HuH-7.5 (cell line): ENCODE data around the gene PRKCE.
A peak's percentile ranks its signal among the peaks of the same experiment; 100 is the strongest.

Source experiments
- DNase-seq: peaks from one replicate; pipeline ENCODE4 v3.0.0; 2011; ENCODE audit warnings: low spot score

PRKCE gene

DNA sequence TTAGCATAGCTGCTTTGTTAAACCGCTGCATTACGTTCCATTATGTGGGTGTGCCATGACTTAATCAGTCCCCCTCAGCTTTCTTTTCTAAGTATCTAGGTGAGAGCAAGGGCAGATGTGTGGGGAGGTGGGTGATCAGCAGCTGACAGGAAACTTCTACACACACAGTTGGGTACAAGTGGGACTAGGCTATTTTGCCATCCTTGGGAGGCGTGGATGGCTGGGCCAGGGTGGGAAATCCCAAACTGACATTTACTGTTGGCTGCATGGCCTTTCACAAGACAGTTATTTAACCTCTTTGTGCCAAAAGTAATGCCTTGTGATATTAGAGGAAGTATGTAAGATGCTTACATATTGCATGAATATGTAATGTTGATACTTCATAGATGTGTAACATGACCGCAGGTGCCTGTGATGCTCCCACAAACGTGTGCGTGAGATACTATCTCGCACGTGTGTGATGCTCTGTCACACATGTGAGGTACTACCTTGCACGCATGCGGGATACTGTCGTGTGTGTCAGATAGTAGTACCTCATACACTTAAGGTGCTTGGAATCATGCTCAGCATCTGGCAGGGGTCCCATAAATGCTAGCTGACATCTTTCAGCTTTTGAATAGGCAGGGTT is 314.5 kb downstream of the PRKCE start:
- no peak for DNase-seq

DNA sequence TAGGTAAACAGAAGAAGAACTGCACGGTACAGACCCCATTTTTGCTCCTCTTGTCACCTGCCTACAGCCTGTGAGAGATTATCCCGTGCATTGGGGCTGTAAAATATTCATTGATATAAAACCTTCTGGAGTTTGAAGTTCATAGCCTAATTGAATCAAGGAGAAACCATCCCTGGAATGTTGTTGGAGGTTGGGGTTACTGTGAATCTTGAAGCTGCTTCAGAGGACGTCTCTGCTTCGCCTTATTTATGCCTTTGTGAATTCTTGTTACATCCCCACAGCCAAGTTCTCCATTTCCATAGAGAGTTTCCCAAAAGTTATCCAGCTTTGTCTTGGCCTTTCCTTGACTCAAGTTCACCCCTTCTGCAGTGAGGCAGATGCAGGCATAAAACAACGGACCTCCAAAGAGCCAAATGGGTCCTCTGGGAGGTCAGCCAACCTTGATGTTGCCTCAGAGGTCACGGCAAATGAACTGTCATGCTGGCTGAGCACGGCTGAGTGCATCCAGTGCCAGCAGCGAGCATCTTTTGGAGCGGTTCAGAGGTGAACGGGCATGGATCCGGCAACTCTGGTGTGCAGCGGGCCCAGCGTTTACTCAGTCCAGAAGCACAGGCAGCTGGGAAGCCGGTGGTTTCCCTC is 317.6 kb downstream of the PRKCE start:
- DNase-seq = no peak

DNA sequence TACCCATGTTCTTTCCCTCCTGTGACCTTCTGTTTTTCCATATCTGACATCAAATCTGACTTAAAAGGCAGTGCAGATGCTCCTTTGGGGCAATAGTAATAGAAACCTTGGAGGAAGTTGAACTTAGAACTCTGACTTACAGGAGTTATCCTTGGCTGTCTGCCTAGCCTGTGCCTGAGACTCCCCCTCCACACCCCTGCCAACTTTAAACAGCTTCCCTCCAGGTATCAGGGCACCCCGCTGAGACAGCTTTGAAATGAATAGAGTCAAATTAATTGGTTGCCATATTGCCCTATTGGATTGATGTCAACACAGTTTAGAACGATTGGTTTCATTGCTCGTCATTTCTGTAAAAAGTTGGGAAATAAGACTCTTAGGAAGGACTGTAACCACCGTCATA is 322.0 kb downstream of the PRKCE start:
- no peak for DNase-seq

DNA sequence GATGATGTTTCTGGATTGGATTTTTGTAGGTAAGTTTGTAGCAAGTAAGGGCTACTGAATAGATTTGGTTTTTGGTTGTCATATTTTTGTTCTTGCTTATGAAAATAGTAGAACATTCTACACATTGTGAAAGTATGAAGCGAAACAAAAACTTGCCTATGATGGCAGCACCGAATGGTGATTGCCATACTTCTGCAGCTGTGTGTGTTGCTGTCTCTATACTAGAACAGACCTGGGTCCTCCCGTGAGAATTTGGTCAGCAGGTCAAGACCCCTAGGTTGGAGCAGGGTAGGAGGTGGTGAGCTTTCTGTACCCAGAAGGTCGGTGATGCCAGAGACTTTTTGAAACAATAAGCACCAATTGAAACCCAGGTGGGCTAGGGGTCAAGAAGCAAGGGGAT is 322.6 kb downstream of the PRKCE start:
- no peak for DNase-seq

DNA sequence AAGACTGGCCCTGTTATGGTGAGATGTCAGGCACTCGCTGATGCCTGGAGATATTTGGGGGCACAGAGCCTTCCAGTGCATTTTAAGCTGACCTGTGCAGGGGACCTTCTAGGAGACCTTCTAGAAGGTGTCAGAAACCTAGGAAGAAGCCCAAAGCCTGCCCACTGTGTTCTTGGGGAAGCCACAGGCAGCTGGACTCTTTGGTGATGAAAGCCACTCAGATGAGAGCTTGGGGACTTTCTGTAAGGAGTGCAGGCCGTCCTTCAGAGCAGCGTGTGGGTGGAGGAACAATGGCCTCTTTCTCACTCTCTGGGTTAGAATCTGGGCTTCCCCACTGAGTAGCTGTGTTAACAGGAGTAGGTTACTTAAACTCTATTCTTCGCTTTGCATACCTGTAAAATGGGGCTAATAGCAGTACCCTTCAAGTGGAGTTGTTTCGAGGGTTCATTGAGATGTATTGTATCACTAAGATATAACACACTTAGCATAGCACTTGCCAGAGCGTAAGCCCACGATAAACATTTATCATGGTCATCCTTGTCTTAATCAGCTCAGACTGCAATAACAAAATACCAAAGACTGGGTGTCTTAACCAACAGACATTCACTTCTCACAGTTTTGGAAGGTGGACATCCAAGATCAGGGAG is 323.4 kb downstream of the PRKCE start:
- DNase-seq = no peak

DNA sequence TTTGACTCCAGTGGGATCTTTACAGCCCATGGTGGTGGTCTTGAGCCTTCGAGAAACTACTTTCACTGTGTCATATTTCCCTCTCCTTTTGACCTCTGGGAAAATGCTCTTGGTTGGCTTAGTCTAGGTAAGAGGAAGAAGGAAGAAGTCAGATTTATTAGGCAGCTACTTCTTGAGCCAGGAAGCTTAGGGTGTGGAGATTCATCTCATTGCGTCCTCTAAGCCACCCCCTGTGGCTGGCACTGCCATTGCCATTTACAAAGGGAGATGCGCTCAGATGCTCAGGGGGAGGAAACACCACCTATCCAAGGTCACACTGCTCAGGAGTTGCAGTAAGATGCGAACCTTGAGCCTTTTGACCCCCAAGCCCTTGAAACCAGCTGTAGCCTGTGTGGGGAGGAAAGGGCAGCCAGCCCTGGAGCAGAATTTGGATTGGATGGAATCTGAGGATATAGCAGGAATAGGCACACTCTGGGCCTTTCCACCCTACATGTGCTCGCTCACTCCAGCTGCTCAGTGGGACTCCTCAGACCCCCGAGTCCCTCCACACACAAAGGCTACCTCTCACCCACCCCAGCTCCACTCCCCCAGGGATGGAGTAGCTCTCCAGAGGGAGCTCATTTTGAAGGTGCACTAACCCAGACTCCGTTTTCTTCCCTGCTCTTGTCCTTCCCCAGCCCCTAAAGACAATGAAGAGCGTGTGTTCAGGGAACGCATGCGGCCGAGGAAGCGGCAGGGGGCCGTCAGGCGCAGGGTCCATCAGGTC is 324.5 kb downstream of the PRKCE start:
- DNase-seq = no peak

DNA sequence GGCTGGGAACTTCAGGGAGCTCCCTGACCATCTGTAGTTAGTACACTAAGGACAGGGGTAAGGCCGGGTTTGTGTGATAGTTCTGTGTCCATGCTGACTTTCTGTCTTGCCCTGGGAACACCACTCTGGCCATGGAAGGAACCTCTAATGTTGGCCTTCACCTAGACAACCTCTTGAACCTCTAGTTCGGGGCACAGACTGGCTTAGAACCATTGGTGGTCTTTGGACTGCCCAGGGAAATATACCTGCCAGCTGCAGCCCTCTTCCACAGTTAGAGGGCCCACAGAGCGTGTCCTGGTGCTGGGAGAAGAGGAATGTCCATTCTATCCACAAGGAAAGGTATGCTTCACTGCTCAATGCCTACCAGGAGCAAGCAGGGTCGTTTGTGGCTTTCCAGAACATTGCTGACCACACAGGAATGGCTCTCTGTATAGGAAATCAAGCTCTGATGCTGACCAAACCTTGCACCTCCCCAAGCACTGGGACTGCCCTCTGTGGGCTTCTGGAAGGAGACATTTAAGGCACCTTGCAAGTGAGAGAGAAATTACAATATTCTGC is 326.9 kb downstream of the PRKCE start:
- no peak for DNase-seq

DNA sequence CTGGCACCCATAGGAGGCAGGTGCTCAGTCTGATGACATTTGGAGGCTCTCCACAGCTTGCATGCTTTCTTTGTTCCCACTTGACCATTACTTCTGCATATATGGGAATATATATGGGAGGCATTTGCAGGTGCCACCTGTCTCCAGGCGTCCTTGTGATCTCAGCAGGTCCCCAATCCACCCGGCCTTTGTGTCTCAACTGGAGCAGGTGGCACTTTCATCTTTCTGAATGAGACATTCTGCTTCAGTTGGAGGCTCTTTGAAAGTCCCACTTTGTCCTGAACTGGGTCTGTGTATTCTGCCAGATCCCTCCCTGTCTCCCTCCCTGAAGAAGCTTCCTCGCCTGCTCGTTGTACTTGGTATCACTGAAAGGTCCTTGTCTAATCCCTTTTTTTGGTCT is 327.6 kb downstream of the PRKCE start:
- no peak for DNase-seq

DNA sequence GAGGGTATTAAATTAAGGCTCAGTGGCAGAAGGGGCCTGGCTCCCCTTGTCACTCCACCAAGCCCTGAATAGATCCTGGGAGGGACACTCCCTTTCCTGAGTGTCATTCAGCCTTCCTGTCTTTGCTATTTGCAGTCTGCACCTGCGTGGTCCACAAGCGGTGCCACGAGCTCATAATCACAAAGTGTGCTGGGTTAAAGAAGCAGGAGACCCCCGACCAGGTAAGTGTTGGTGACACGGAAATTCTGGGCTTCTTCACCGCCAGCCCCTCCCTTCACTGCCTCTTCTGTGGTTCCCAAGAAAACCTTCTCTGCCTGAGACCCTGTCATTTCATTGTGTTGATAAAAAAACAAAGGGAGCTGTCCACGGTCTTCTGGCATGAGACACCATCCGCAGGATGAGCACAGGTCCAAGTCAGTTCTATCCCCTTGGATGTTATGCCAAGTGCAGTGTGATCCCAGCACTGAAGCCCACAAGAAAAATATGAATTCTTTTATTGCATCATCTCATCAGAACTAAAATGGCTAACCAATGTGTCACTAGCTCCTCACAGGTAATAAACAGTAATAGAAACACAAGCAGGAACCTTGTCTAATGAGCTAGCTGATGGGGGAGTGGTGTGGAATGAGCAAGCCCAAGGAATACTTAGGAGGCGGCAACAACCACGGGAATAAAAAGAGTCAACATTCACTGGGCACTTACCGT is 328.8 kb downstream of the PRKCE start:
- DNase-seq = no peak

DNA sequence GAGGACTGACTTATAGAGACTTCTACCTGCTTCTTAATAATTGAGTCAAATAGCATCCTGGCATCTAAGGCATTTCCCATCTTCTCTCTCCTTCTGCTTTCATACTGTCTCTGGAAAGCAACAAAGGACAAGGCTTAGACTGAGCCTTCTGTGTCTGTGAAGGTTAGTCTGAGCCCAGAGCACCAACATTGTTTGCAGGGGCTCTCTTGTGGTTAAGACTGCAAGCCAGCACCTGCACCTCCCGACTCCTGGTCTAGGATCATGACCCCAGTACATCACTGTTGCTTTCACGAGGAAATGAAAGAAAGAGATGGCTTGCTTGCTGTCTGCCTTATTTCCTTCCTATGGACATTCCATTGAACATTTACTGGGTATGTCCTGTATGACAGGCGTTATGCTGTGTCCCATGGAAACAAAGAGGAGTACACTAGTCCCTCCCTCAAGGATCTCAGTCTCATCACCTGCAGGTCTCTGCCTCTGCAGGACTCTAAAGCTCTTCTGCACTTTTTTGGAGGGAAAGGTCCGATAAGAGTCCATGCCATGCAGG is 330.0 kb downstream of the PRKCE start:
- DNase-seq = no peak

DNA sequence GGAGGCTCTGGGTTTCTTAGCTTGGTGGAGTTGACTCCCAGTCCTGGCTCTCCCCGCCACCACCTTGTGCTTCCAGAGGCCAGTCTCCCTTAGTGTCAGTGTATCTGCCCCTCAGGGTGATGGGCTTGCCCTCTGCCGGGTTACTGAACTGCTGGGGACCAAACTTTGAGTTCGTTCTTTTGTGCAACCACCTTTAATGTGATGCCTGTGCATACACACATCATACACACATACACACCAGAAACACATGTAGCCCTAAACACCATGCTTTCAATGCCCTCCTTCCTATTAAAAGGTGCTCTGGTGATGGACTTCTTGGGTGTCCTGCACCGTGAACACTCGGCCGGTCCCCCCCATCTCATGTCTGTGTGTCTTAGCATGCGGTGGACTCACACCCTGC is 330.6 kb downstream of the PRKCE start:
- DNase-seq = no peak

DNA sequence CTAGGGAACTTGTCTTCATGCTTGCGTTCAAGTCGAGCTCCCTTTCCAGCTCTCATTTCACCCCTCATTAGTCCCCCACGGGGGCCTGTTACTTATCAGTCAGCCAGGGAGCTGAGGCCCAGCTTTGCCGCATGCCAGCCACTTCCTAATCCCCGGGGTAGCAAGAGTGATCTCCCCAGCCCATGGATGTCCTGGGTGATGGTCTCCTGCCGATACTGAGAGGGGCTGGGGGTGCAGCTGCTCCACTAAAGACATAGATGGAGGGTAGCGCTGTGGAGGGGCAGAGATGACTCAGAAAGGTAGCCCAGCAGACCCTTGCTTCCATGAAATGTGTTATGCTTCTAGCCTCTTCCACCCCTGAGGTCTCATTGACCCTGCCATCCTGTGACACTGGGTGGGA is 331.7 kb downstream of the PRKCE start:
- no peak for DNase-seq

DNA sequence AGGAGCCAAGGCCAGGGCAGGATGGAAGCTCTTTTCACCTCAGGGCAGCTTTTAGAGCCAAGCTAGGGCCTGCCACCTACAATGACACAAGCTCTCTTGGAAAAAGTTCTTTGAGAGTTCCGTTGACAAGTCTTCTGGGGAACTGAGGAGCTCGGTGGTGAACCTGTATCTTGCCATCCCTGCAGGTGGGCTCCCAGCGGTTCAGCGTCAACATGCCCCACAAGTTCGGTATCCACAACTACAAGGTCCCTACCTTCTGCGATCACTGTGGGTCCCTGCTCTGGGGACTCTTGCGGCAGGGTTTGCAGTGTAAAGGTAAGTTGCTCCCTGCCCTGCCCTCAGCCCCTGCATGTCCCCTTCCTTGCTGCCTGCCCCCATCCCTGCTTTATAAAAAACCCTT is 332.9 kb downstream of the PRKCE start:
- no peak for DNase-seq

DNA sequence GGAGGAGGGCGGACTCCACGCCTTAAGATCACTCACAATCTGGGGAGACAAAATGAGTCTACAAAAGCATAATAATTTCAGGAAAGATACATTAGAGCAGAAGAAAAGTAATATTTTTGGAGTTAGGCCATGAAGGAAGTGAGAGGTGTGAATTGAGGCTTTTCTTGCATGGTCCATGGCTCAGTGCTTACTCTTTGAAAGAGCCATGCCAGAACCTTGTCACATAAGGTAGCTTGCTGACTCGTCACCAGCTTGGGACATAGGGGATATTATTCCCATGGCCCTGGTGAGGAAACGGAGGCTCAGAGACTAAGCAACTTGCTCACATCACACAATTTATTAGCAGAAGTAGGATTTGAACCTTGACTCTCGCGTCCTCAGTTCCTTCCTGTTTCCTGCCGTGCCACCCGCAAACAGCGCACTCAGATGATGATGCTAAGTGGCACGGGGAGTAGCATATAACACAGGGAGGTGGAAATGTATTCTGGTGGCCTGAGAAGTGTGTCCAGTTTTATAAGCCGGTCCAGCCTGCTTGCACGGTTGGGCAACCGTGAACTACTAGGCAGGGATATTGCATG is 333.5 kb downstream of the PRKCE start:
- no peak for DNase-seq

DNA sequence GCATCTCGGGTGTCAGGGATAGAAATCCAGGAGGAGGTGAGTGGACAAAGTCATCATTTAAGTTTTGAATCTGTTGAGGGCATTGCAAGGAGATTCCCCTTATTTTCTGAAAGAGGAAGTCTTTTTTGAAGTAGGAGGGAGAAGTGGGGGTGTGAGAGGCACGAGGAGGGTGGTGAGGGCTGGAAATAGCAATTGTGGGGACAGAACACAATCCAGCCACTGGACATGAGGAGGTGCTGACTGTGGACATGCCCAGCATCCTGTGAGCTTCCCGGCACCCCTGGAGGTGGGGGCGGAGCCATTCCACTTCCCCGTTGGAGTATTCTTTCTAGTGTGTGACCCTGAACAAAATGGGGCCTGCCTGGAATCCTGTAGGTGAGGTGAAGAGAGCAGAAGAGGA is 335.0 kb downstream of the PRKCE start:
- no peak for DNase-seq

DNA sequence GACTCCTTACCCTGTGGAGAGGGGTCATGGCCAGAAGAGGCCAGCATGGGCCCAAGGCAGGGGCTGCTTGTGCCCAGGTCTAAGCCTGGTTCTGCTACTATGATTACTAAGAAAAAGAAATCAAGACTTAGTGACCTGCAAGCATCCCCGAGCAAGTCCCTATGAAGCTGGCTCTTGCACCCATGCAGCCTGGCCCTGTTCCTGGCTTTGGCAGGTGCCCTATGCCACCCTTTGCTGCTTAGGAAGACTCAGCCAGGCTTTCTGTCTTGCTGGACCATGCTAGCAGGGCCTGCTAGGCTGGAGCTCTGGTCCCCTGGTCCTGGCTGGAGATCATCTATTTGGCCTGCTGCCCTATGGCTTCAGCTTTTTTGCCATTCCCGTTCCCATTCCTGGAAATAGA is 336.4 kb downstream of the PRKCE start:
- DNase-seq = no peak

DNA sequence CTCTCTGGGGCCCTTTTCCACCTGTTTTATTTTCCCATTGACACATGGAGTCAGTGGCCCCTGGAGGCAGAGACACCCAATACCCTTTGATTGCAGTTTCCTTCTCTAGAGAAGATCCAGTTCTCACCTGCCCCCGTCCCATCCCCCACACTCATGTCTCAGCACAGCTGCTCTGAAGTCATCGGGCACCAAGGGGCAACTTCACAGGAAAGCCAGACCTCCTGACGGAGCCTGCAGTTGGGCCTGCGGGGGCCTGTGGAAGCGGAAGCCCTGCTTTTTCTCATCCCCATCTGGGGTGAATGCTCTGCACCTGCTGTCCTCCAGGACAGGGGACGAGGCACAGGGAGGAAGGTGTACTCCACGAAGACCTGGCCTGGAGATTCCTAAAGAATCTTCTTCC is 337.4 kb downstream of the PRKCE start:
- no peak for DNase-seq

DNA sequence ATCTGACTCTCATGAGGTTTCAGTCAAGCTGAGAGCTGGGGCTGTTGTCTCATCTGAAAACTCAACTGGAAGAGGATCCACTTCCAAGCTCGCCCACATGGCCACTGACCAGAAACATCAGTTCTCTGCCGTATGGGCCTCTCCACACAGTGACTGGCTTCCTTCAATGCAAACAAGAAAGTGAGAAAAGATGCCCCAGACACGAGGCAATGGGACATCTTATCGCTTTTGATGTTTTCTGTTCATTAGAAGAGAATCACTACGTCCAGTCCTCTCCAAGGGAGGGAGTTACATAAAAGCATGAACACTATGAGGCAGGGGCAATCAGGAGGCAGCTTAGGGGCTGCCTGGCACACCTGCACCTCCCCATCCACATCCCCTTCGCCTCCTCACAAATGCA is 338.7 kb downstream of the PRKCE start:
- DNase-seq = no peak

DNA sequence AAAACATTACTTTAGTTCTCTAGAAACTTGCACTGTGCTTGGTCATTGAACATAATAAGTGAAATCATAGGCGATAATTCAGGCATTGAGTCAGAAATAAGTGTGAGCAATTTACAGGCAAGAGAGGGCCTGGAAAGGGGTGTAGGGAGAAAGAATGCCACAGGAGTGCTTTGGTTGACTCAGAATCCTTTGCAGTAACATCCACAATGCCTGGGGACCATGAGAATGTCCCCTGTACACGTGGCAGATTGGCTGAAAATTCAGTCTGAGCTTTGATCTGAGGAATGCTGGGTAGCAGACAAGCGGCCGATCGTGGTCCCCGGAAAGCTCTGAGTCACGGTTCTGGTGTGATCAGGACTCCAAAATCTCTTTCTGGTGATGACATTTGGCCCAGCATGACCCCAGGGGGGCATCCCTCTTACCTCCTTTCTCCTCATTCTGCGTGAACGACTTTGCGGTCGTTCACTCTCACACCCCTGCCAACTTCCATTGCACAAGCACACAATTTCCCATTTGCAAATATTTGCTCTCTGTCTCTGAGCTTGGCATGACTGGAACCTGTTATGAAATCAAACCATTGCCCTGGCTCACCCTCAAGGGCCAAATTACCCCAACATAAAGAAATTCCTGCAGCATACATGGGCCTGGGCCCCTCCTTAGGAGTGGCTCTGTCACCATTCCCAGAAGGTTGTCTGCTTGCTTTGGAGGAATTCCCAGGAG is 340.7 kb downstream of the PRKCE start:
- DNase-seq = peak; percentile 58

DNA sequence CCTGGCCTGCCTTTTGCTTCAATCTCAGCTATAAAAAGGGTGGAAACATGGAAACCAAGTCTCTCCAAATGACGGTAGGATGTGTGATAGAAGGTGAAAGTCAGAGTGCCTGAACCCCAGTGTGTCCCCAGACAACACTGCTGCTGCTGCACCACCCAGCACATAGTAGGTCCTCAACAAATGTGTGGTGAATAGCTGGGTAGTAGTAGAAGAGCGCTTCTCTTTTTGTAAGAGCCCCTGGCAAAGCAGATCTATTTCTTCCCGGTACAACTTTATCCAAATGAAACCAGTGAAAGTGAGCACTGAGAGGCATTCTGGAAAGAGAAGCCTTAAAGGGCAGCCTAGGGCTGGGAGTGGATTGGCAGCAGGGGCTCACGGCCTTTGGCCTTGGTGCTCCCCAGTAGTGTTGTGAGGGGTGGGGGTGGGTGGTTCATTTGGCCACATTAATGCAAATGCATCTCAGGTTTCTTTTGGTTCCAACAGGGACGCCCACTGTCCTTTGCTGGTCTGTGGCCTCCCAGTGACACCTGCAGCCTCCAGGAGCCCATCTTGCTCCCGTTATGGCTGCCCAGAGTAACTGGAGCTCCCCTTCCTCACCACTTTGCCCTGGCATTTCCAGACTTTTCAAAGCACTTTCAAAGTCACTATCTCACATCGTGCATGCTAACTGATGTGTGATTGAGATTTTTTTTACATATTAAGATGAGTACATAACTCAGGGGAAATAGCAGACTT is 341.4 kb downstream of the PRKCE start:
- no peak for DNase-seq
